Astrocyte (in vitro differentiated cells and primary cell): ENCODE data around the gene RYR2.

Experiments used
- EZH2 ChIP-seq: IDR thresholded peaks from 2 replicates; pipeline ENCODE4 v1.6.1; 2012; ENCODE audit warnings: mild to moderate bottlenecking, low read length, inconsistent platforms; ENCODE audit not compliant: insufficient read depth
- TF ChIP-seq, protein P1 (sequence below): IDR thresholded peaks from 2 replicates; pipeline ENCODE4 v1.5.1; 2011; ENCODE audit warnings: low read depth, mild to moderate bottlenecking, inconsistent platforms, low read length, moderate library complexity; ENCODE audit not compliant: insufficient read depth

- TF ChIP-seq, protein P1, sequence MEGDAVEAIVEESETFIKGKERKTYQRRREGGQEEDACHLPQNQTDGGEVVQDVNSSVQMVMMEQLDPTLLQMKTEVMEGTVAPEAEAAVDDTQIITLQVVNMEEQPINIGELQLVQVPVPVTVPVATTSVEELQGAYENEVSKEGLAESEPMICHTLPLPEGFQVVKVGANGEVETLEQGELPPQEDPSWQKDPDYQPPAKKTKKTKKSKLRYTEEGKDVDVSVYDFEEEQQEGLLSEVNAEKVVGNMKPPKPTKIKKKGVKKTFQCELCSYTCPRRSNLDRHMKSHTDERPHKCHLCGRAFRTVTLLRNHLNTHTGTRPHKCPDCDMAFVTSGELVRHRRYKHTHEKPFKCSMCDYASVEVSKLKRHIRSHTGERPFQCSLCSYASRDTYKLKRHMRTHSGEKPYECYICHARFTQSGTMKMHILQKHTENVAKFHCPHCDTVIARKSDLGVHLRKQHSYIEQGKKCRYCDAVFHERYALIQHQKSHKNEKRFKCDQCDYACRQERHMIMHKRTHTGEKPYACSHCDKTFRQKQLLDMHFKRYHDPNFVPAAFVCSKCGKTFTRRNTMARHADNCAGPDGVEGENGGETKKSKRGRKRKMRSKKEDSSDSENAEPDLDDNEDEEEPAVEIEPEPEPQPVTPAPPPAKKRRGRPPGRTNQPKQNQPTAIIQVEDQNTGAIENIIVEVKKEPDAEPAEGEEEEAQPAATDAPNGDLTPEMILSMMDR, result no peak
- no peak for TF ChIP-seq EZH2
These were observed 239.5 kb downstream of the RYR2 start for GRCh38 chr1:237281481-237281880.
